Psoas muscle (tissue), 8 donors: ENCODE results near the gene TSPAN7. TPM values are rescaled to one million over a fixed set of nuclear protein-coding genes. Genes with fewer than 3 reads are reported as not detected.

Source experiments
- ATAC-seq, 4 donors: fragments of 200-7000 bp; cut with Tn5 transposase; one replicate each; pipeline ENCODE4 v1.9.1; 2020; ENCODE audit warnings: moderate library complexity in 3 of 4, mild to moderate bottlenecking in 2 of 4
- DNase-seq, 2 donors: peaks; one replicate each; pipeline ENCODE4 v3.0.0-alpha.2; 2020
- H3K27ac ChIP-seq: fragments of 200-600 bp; one replicate; pipeline ENCODE4 v1.8.0; 2022
- H3K27me3 ChIP-seq, 3 donors: fragments of 200-600 bp in 1 of 3; one replicate each; pipeline versions ENCODE4 v1.6.1 to v1.8.0; 2013 to 2022; ENCODE audit warnings: low read length in 2 of 3, mild to moderate bottlenecking in 2 of 3, moderate library complexity in 1 of 3; ENCODE audit not compliant: insufficient read depth in 3 of 3
- H3K36me3 ChIP-seq, 2 donors: fragments of 200-600 bp in 1 of 2; one replicate each; pipeline versions ENCODE4 v1.6.1 to v1.8.0; 2013 to 2022; ENCODE audit warnings: low read depth in 1 of 2, mild to moderate bottlenecking in 1 of 2, moderate library complexity in 1 of 2; ENCODE audit not compliant: insufficient read depth in 1 of 2
- H3K4me1 ChIP-seq: fragments of 200-600 bp; one replicate; pipeline ENCODE4 v1.8.0; 2022
- H3K4me3 ChIP-seq: fragments of 200-600 bp; one replicate; pipeline ENCODE4 v1.8.0; 2022; ENCODE audit warnings: mild to moderate bottlenecking
- H3K9me3 ChIP-seq: fragments of 200-600 bp; one replicate; pipeline ENCODE4 v1.8.0; 2022
- CTCF ChIP-seq: fragments of 200-600 bp; IDR thresholded peaks from one replicate; pipeline ENCODE4 v1.8.0; 2022; ENCODE audit warnings: antibody characterized with exemption
- WGBS, 3 donors: extraction: QIAGEN DNeasy Blood & Tissue Kit; methylation state at CpG; one replicate each; pipeline versions ENCODE4 v1.1.6 to v1.1.7; 2013; 5-methylcytosine and 5-hydroxymethylcytosine counted together
- intact Hi-C, 2 donors: fragments of 100-400 bp; cut with DNase I; formaldehyde crosslinking; loops; one replicate each; pipeline versions ENCODE4 v1.11.0 to v1.14.2; 2022
- polyA plus RNA-seq, 3 donors: library from polyadenylated mRNA; stranded (reverse); fragments of 200-250 nt; gene quantifications; one replicate each; pipeline ENCODE4 v1.2.3, GENCODE V29; 2013
- total RNA-seq, 4 donors: library from RNA; stranded (reverse); fragmentation: NEBNext Ultra II Directional in 2 of 4; extraction: Animal tissue kit (Norgen Biotek cat#: 25700) in 2 of 4; gene quantifications; one replicate each; pipeline versions ENCODE4 v1.2.1 to v1.2.4, GENCODE V29; 2021 to 2023
- donor health status: healthy with polysubstance abuse.
- donor health status: DM: no; HTN: no; CAD: no; lungs with moderate emphysema.
- donor health status: Bipolar disorder and iron deficiency.
- donor health status: healthy.
- donor health status: DM: yes; HTN: yes; CAD: no.
- donor health status: DM: no; HTN: no; CAD: no.
- donor health status: DM: no; HTN: no; CAD: no.
- donor health status: DM: yes; HTN: yes; CAD: no.

Gene TSPAN7
- total and polyA plus RNA-seq, 7 donors, result 65.2 to 234 (median 136) TPM

GRCh38 chrX:38649674-38650647, 88.6 kb downstream of the TSPAN7 start:
- intact Hi-C loops, result loop anchor here in 1 of 2 donors (10.0 kb wide), 1 partner anchor 185 kb away; no protein-coding TSS in a partner anchor
- H3K27ac ChIP-seq, result peak overlapping the region; percentile 78
- H3K4me1 ChIP-seq, result peaks cover 9% of the 10 kb centered on the region
- H3K4me3 ChIP-seq, result no peak overlapping the region
- peak in 1 of 2 donors; percentile 80 for DNase-seq
- H3K9me3 ChIP-seq, result no peaks in the 10 kb centered on the region
- peak; percentile 91 to 94 (median 92) for ATAC-seq
- 41 to 59% (median 59%) methylated on average over 6 of the region's 6 CpGs for WGBS, 3 donors
- no peaks in the 10 kb centered on the region for H3K27me3 ChIP-seq
- no peak for TF ChIP-seq CTCF
- H3K36me3 ChIP-seq, result no peaks in the 10 kb centered on the region

GRCh38 chrX:38651625-38652601, 90.6 kb downstream of the TSPAN7 start:
- 80 to 96% (median 92%) methylated on average over 2 of the region's 2 CpGs for WGBS, 3 donors
- Histone ChIP-seq H3K4me1 (peaks cover 8% of the 10 kb centered on the region), H3K27ac (peak overlapping the region; percentile 78), H3K4me3 (no peak overlapping the region), H3K9me3 (no peaks in the 10 kb centered on the region), H3K36me3 (no peaks in the 10 kb centered on the region), H3K27me3 (no peaks in the 10 kb centered on the region)
- ATAC-seq (peak in 2 of 4 donors; percentile 30 to 35), DNase-seq (no peak)
- intact Hi-C loops, result loop anchor here in 1 of 2 donors (10.0 kb wide), 1 partner anchor 187 kb away; no protein-coding TSS in a partner anchor
- TF ChIP-seq CTCF, result no peak

- intact Hi-C loops, result loop anchor here in 1 of 2 donors (10.0 kb wide), 1 partner anchor 188 kb away; no protein-coding TSS in a partner anchor
- ATAC-seq (no peak), DNase-seq (no peak)
- Histone ChIP-seq H3K9me3 (no peaks in the 10 kb centered on the region), H3K4me3 (no peak overlapping the region), H3K27me3 (no peaks in the 10 kb centered on the region), H3K36me3 (no peaks in the 10 kb centered on the region), H3K4me1 (peaks cover 8% of the 10 kb centered on the region), H3K27ac (peak overlapping the region; percentile 42)
- TF ChIP-seq CTCF, result no peak
- WGBS, 3 donors, result 75 to 90% (median 85%) methylated on average over 13 of the region's 13 CpGs
Observed at GRCh38 chrX:38652934-38653442, 91.6 kb downstream of the TSPAN7 start.

GRCh38 chrX:38654302-38654701, 93.0 kb downstream of the TSPAN7 start:
- peak; percentile 50 for TF ChIP-seq CTCF
- intact Hi-C loops, result loop anchor here (2.0 to 10.0 kb wide), 2 partner anchors 92 to 190 kb away; no protein-coding TSS in a partner anchor
- no peak for DNase-seq
- H3K27ac ChIP-seq, result no peak overlapping the region
- H3K27me3 ChIP-seq, result no peaks in the 10 kb centered on the region
- H3K36me3 ChIP-seq, result no peaks in the 10 kb centered on the region
- peak in 1 of 4 donors; percentile 51 for ATAC-seq
- 76 to 100% (median 82%) methylated on average over 1 of the region's 1 CpG for WGBS, 3 donors
- H3K9me3 ChIP-seq, result no peaks in the 10 kb centered on the region
- H3K4me1 ChIP-seq, result peaks cover 8% of the 10 kb centered on the region
- no peak overlapping the region for H3K4me3 ChIP-seq
